Fibroblast of lung (primary cell): Measurements from ENCODE around the gene FJX1.

Experiments used
- CTCF ChIP-seq, 2 donors: IDR thresholded peaks in 1 of 2; conservative IDR thresholded peaks in 1 of 2; 1 replicate in 1 of 2; 2 replicates in 1 of 2; pipeline ENCODE4 v1.5.1; 2011 to 2012; ENCODE audit warnings: low read length in 2 of 2, control low read depth in 1 of 2, inconsistent platforms in 1 of 2, low read depth in 1 of 2, mild to moderate bottlenecking in 1 of 2
- EZH2 ChIP-seq: IDR thresholded peaks from 2 replicates; pipeline ENCODE4 v1.5.1; 2012; ENCODE audit warnings: low read length, control low read depth, mild to moderate bottlenecking; ENCODE audit errors: missing control alignments

GRCh38 chr11:35571696-35572095 lies 46.6 kb upstream of the FJX1 start:
- TF ChIP-seq CTCF (conservative IDR thresholded peaks at IDR 0.05 in 1 of 2, IDR thresholded peaks at IDR 0.05 in 1 of 2; ENCODE audit: low read depth in 1 of 2, low read length in 2 of 2) = no peak
- no peak for TF ChIP-seq EZH2
